K562 (cell line): ENCODE measurements around the gene NAGPA. TPM values are rescaled to one million over a fixed set of nuclear protein-coding genes. Genes with fewer than 3 reads are reported as not detected.

Experiments
- ATAC-seq: fragments of 200-7000 bp; cut with Tn5 transposase; 3 replicates; pipeline ENCODE4 v1.9.1; 2020; ENCODE audit warnings: moderate library complexity
- BruUV-seq: library from RNA; stranded (reverse); fragments of 400-500 nt; replicated peaks from 2 replicates; lab custom pipeline; 2021; lab: Mats Ljungman, UMichigan
- CTCF ChIA-PET: fragments of 300-600 bp; formaldehyde crosslinking; extraction: SDS; loops from one replicate; lab custom pipeline; 2021; ENCODE audit warnings: low intra/inter-chr PET ratio; lab: Yijun Ruan, JAX
- POLR2A ChIA-PET: fragments of 300-600, 350-650 bp; sonication (Branson Sonifier 250); formaldehyde crosslinking; extraction: SDS; loops from one replicate; lab custom pipeline; 2021; ENCODE audit warnings: antibody characterized with exemption, inconsistent platforms; lab: Yijun Ruan, JAX
- DNase-seq, 4 experiments: peaks; one replicate each; pipeline versions ENCODE4 v3.0.0 to v3.0.0-alpha.2; 2011 to 2018; ENCODE audit warnings: low spot score in 3 of 4, mixed read lengths in 3 of 4; ENCODE audit errors: extremely low read depth in 1 of 4
- FAIRE-seq: peaks from 2 replicates; lab custom pipeline; 2011; peaks lifted over from hg19 to GRCh38; lab: Jason Lieb, UNC
- H2AFZ ChIP-seq: 2 replicates; pipeline ENCODE4 v1.6.0; 2011; ENCODE audit warnings: low read depth, low read length, control low read depth, inconsistent platforms
- H3K27ac ChIP-seq: fragments of 200-600 bp; 3 replicates; pipeline ENCODE4 v1.8.0; 2011; ENCODE audit warnings: low read depth, mild to moderate bottlenecking, control low read depth, inconsistent platforms, low read length, moderate library complexity, mixed read lengths; ENCODE audit errors: extremely low read depth
- H3K27me3 ChIP-seq, 2 experiments: fragments of 300-600 bp in 1 of 2; 2 replicates in 1 of 2; 3 replicates in 1 of 2; pipeline versions ENCODE4 v1.6.0 to v1.8.0; 2011; ENCODE audit warnings: inconsistent platforms in 2 of 2, low read length in 2 of 2, mild to moderate bottlenecking in 1 of 2, mixed read lengths in 1 of 2, moderate library complexity in 1 of 2; ENCODE audit not compliant: control insufficient read depth in 2 of 2, insufficient read depth in 2 of 2
- H3K36me3 ChIP-seq: fragments of 300-600 bp; 3 replicates; pipeline ENCODE4 v1.8.0; 2011; ENCODE audit warnings: mild to moderate bottlenecking, low read length, inconsistent platforms; ENCODE audit not compliant: control insufficient read depth, insufficient read depth
- H3K4me1 ChIP-seq, 2 experiments: fragments of 200-600 bp in 1 of 2; replicated peaks in 1 of 2; 2 replicates in 1 of 2; 3 replicates in 1 of 2; pipeline versions ENCODE4 v1.5.1 to v1.8.0; 2011; ENCODE audit warnings: inconsistent platforms in 2 of 2, low read length in 2 of 2, mild to moderate bottlenecking in 1 of 2, mixed read lengths in 1 of 2, moderate library complexity in 1 of 2; ENCODE audit not compliant: control insufficient read depth in 2 of 2, insufficient read depth in 2 of 2
- H3K4me2 ChIP-seq: 2 replicates; pipeline ENCODE4 v1.6.1; 2011; ENCODE audit warnings: low read length, control low read depth, inconsistent platforms, mixed read lengths; ENCODE audit not compliant: insufficient read depth
- H3K4me3 ChIP-seq: fragments of 200-600 bp; sonication (generic), shearing (Covaris generic); 2 replicates; pipeline ENCODE4 v1.5.1; 2016; ENCODE audit warnings: control low read depth, inconsistent platforms
- H3K79me2 ChIP-seq: fragments of 200-600 bp; 3 replicates; pipeline ENCODE4 v1.8.0; 2011; ENCODE audit warnings: low read length, inconsistent platforms; ENCODE audit not compliant: control insufficient read depth, insufficient read depth
- H3K9ac ChIP-seq, 2 experiments: 2 replicates each; pipeline versions ENCODE4 v1.6.0 to v1.6.1; 2011; ENCODE audit warnings: low read depth in 2 of 2, low read length in 2 of 2, control low read depth in 1 of 2, inconsistent platforms in 1 of 2, mild to moderate bottlenecking in 1 of 2, mixed read lengths in 1 of 2; ENCODE audit not compliant: insufficient read depth in 1 of 2
- H3K9me1 ChIP-seq: one replicate; pipeline ENCODE4 v1.6.0; 2011; ENCODE audit warnings: inconsistent platforms, mild to moderate bottlenecking, low read length, moderate library complexity; ENCODE audit not compliant: control insufficient read depth, insufficient read depth
- H3K9me3 ChIP-seq: replicated peaks from 2 replicates; pipeline ENCODE4 v1.5.1; 2011; ENCODE audit warnings: low read depth, low read length, inconsistent platforms; ENCODE audit not compliant: control insufficient read depth, insufficient read depth
- H4K20me1 ChIP-seq: replicated peaks from 2 replicates; pipeline ENCODE4 v1.6.1; 2011; ENCODE audit warnings: low read length, inconsistent platforms, mixed read lengths; ENCODE audit not compliant: control insufficient read depth, insufficient read depth
- CBFA2T2 ChIP-seq: fragments of 450-650 bp; conservative IDR thresholded peaks from 2 replicates; pipeline ENCODE4 v1.6.1; 2017; ENCODE audit warnings: mild to moderate bottlenecking
- COPS2 ChIP-seq: fragments of 450-650 bp; conservative IDR thresholded peaks from 2 replicates; pipeline ENCODE4 v1.6.1; 2016; ENCODE audit warnings: mild to moderate bottlenecking, moderate library complexity
- REST ChIP-seq, 2 experiments: fragments of 450-650 bp; formaldehyde crosslinking in 1 of 2; IDR thresholded peaks; 2 replicates each; pipeline versions ENCODE4 v1.4.0 to v1.6.1; 2014 to 2020; ENCODE audit warnings: mild to moderate bottlenecking in 2 of 2, borderline replicate concordance in 1 of 2, low read depth in 1 of 2
- STAT6 ChIP-seq: sonication (generic); formaldehyde crosslinking; IDR thresholded peaks from 2 replicates; pipeline ENCODE4 v1.8.1; 2023; ENCODE audit warnings: mild to moderate bottlenecking, missing genetic modification reagents
- ZFP36 ChIP-seq: fragments of 150-350 bp; IDR thresholded peaks from 2 replicates; pipeline ENCODE4 v1.6.1; 2018; ENCODE audit warnings: low read length, low read depth; ENCODE audit not compliant: partially characterized antibody
- WGBS: fragments of 100-300 bp; shearing (Covaris generic); methylation state at CpG from one replicate; pipeline ENCODE4 v1.1.6; 2016; ENCODE audit warnings: low coverage, mixed read lengths; ENCODE audit not compliant: insufficient coverage; ENCODE audit errors: missing lambda C conversion rate; 5-methylcytosine and 5-hydroxymethylcytosine counted together
- in situ Hi-C: fragments of 300-500 bp; cut with MboI; formaldehyde crosslinking; loops from 4 replicates; pipeline ENCODE4 v1.15.0; 2018; ENCODE audit warnings: inconsistent platforms, mixed read lengths
- intact Hi-C: fragments of 100-400 bp; cut with micrococcal nuclease; formaldehyde crosslinking; loops from 2 replicates; pipeline ENCODE4 v1.14.2; 2022
- polyA plus RNA-seq, 8 experiments: library from polyadenylated mRNA; depleted of rRNA in 4 of 8; stranded (reverse) in 5 of 8; unstranded in 3 of 8; fragments of >200 nt; fragmentation: Nextera tagmentation in 2 of 8; fragmentation: Illumina TruSeq in 1 of 8; extraction: Ambion mirVana in 2 of 8; extraction: Trizol in 1 of 8; gene quantifications; 2 replicates each; pipeline versions ENCODE4 v1.2.1 to v1.2.3, GENCODE V29; 2011 to 2014; ENCODE audit warnings: inconsistent platforms in 1 of 8, missing spikeins in 1 of 8
- total RNA-seq, 7 experiments: library from RNA; depleted of rRNA in 6 of 7; stranded (reverse); fragments of >200 nt in 6 of 7; fragmentation: Illumina TruSeq in 2 of 7; extraction: Trizol in 2 of 7; gene quantifications; 2 replicates each; pipeline versions ENCODE4 v1.2.1 to v1.2.3, GENCODE V29; 2011 to 2021; ENCODE audit warnings: low replicate concordance in 1 of 7
- TF ChIP-seq, protein P1 (sequence below): fragments of 150-350 bp; conservative IDR thresholded peaks from 2 replicates; pipeline ENCODE4 v1.6.1; 2014; ENCODE audit warnings: low read length

Gene NAGPA
- total and polyA plus RNA-seq, 9 of the 15 experiments (the other 6 are each of a cell fraction or from before 2014, with no cell fraction given) = 0.15 to 12.7 (median 4.6) TPM

GRCh38 chr16:5071681-5072333, 38.1 kb upstream of the NAGPA start, which contains the start of gene ALG1:
TSS of gene ALG1 (plus strand) at chr16:5071843. CDS start at chr16:5071850, 7 bp downstream.
- in situ Hi-C loops = no loop called here
- peaks cover 5 to 6% of the 10 kb centered on the region in 2 experiments; a peak in 3 of 5 replicates for H3K4me1 ChIP-seq
- ChIA-PET CTCF (no interaction called here), POLR2A (interaction anchor here (0.7 to 1.5 kb wide), 4 partner anchors 10 to 309 kb away, joined by 3 to 6 read pairs (median 5); no protein-coding TSS in a partner anchor)
- ATAC-seq = peak; percentile 97
- DNase-seq = peak; percentile 93 to 97 (median 96)
- H3K9me3 ChIP-seq = peaks cover 5% of the 10 kb centered on the region; the same call in 1 of the 2 replicates
- H3K36me3 ChIP-seq = peaks cover 26% of the 10 kb centered on the region
- peak within 1 kb of the TSS; percentile 83 to 93 for H3K9ac ChIP-seq
- H3K79me2 ChIP-seq = peaks cover 16% of the 10 kb centered on the region
- H3K9me1 ChIP-seq = no peaks in the 10 kb centered on the region
- peak within 1 kb of the TSS; percentile 74 for H3K27ac ChIP-seq
- peak within 1 kb of the TSS; percentile 99 for H3K4me2 ChIP-seq
- FAIRE-seq = peak; percentile 73
- H3K4me3 ChIP-seq = peak within 1 kb of the TSS; percentile 94
- H2AFZ ChIP-seq = peak within 1 kb of the TSS; percentile 96
- BruUV-seq = TSS peak; percentile 60
- no peaks in the 10 kb centered on the region for H4K20me1 ChIP-seq
- under 1% methylated on average over 49 of the region's 53 CpGs for WGBS
- intact Hi-C loops = no loop called here
- peaks cover 5 to 10% of the 10 kb centered on the region in 2 experiments; a peak in 2 of 5 replicates for H3K27me3 ChIP-seq
- TF ChIP-seq ZFP36 (peak; percentile 72), CBFA2T2 (peak; percentile 95), STAT6 (CRISPR knock-in tag) (no peak), COPS2 (no peak), REST (IDR thresholded peaks at IDR 0.05; ENCODE audit: borderline replicate concordance) (peak; percentile 84), REST (CRISPR knock-in tag; IDR thresholded peaks at IDR 0.05; ENCODE audit: low read depth) (peak; percentile 47; the same call in 1 of the 2 replicates)
- TF ChIP-seq, protein P1, sequence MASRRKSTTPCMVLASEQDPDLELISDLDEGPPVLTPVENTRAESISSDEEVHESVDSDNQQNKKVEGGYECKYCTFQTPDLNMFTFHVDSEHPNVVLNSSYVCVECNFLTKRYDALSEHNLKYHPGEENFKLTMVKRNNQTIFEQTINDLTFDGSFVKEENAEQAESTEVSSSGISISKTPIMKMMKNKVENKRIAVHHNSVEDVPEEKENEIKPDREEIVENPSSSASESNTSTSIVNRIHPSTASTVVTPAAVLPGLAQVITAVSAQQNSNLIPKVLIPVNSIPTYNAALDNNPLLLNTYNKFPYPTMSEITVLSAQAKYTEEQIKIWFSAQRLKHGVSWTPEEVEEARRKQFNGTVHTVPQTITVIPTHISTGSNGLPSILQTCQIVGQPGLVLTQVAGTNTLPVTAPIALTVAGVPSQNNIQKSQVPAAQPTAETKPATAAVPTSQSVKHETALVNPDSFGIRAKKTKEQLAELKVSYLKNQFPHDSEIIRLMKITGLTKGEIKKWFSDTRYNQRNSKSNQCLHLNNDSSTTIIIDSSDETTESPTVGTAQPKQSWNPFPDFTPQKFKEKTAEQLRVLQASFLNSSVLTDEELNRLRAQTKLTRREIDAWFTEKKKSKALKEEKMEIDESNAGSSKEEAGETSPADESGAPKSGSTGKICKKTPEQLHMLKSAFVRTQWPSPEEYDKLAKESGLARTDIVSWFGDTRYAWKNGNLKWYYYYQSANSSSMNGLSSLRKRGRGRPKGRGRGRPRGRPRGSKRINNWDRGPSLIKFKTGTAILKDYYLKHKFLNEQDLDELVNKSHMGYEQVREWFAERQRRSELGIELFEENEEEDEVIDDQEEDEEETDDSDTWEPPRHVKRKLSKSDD = no peak
